LNCaP clone FGC (cell line): ENCODE measurements around the gene LMO7.

ENCODE experiments used
- DNase-seq: peaks from one replicate; pipeline ENCODE4 v3.0.0-alpha.2; 2011; ENCODE audit warnings: low read depth
- H3K4me3 ChIP-seq: 2 replicates; pipeline ENCODE4 v1.5.1; 2011; ENCODE audit warnings: mild to moderate bottlenecking, low read depth, low read length, control low read depth
- CTCF ChIP-seq: IDR thresholded peaks from 2 replicates; pipeline ENCODE4 v1.5.1; 2012; ENCODE audit warnings: mild to moderate bottlenecking; ENCODE audit not compliant: control insufficient read depth, insufficient read depth; ENCODE audit errors: extremely low read depth

The LMO7 gene

GRCh38 chr13:75855847-75856246 is 219.7 kb downstream of the LMO7 start:
- no peak overlapping the region for H3K4me3 ChIP-seq
- TF ChIP-seq CTCF = no peak
- DNase-seq = no peak

- no peak for TF ChIP-seq CTCF
- no peak overlapping the region for H3K4me3 ChIP-seq
Measured at GRCh38 chr13:75857291-75857690, 221.2 kb downstream of the LMO7 start.

GRCh38 chr13:75860935-75861334 is 224.8 kb downstream of the LMO7 start:
- no peak for TF ChIP-seq CTCF
- no peak for DNase-seq
- H3K4me3 ChIP-seq = no peak overlapping the region

More at GRCh38 chr13:75857291-75857690, 221.2 kb downstream of the LMO7 start:
- no peak for DNase-seq

- no peak for TF ChIP-seq CTCF
- no peak overlapping the region for H3K4me3 ChIP-seq
- no peak for DNase-seq
Measured at GRCh38 chr13:75861786-75862185, 225.7 kb downstream of the LMO7 start.

GRCh38 chr13:75864718-75865117 is 228.6 kb downstream of the LMO7 start:
- H3K4me3 ChIP-seq = no peak overlapping the region
- TF ChIP-seq CTCF = no peak
- DNase-seq = no peak

- no peak overlapping the region for H3K4me3 ChIP-seq
- DNase-seq = no peak
- no peak for TF ChIP-seq CTCF
Measured at GRCh38 chr13:75867379-75868117, 231.4 kb downstream of the LMO7 start.

GRCh38 chr13:75869981-75870380 is 233.9 kb downstream of the LMO7 start:
- no peak for TF ChIP-seq CTCF
- no peak for DNase-seq
- H3K4me3 ChIP-seq = no peak overlapping the region
